ENCODE results near the gene TSPAN3. TPM values are rescaled to one million over a fixed set of nuclear protein-coding genes. Genes with fewer than 3 reads are reported as not detected.

TSPAN3 gene
- total RNA-seq, 1 experiment from 2014 or later: 271 TPM

GRCh38 chr15:77039848-77040247, 31.1 kb downstream of the TSPAN3 start:
- in situ Hi-C loops (cut with HindIII; ENCODE audit: low pct_unique_long_range_greater_than_20kb, low sequenced_read_pairs): no loop called here
- DNase-seq (ENCODE audit: low read depth): no peak

GRCh38 chr15:77039217-77039533, 31.7 kb downstream of the TSPAN3 start:
- in situ Hi-C loops (cut with HindIII; ENCODE audit: low pct_unique_long_range_greater_than_20kb, low sequenced_read_pairs): no loop called here

GRCh38 chr15:77038312-77039216, 32.3 kb downstream of the TSPAN3 start:
- no peak for DNase-seq (ENCODE audit: low read depth)
- in situ Hi-C loops (cut with HindIII; ENCODE audit: low pct_unique_long_range_greater_than_20kb, low sequenced_read_pairs): no loop called here

More at GRCh38 chr15:77039217-77039533, 31.7 kb downstream of the TSPAN3 start:
- no peak for DNase-seq (ENCODE audit: low read depth)

- DNase-seq (ENCODE audit: low read depth): no peak
- in situ Hi-C loops (cut with HindIII; ENCODE audit: low pct_unique_long_range_greater_than_20kb, low sequenced_read_pairs): no loop called here
These were observed 33.3 kb downstream of the TSPAN3 start for GRCh38 chr15:77037388-77038209.

GRCh38 chr15:77036537-77037387, 34.1 kb downstream of the TSPAN3 start:
- in situ Hi-C loops (cut with HindIII; ENCODE audit: low pct_unique_long_range_greater_than_20kb, low sequenced_read_pairs): no loop called here
- no peak for DNase-seq (ENCODE audit: low read depth)

- DNase-seq (ENCODE audit: low read depth): no peak
- in situ Hi-C loops (cut with HindIII; ENCODE audit: low pct_unique_long_range_greater_than_20kb, low sequenced_read_pairs): no loop called here
These were observed 34.9 kb downstream of the TSPAN3 start for GRCh38 chr15:77035999-77036471.

- in situ Hi-C loops (cut with HindIII; ENCODE audit: low pct_unique_long_range_greater_than_20kb, low sequenced_read_pairs): no loop called here
- no peak for DNase-seq (ENCODE audit: low read depth)
These were observed 35.3 kb downstream of the TSPAN3 start for GRCh38 chr15:77035584-77035983.

- no peak for DNase-seq (ENCODE audit: low read depth)
- in situ Hi-C loops (cut with HindIII; ENCODE audit: low pct_unique_long_range_greater_than_20kb, low sequenced_read_pairs): no loop called here
These were observed 36.0 kb downstream of the TSPAN3 start for GRCh38 chr15:77034695-77035489.

- no peak for DNase-seq (ENCODE audit: low read depth)
- in situ Hi-C loops (cut with HindIII; ENCODE audit: low pct_unique_long_range_greater_than_20kb, low sequenced_read_pairs): no loop called here
These were observed 36.9 kb downstream of the TSPAN3 start for GRCh38 chr15:77033729-77034671.

GRCh38 chr15:77033417-77033728, 37.5 kb downstream of the TSPAN3 start:
- in situ Hi-C loops (cut with HindIII; ENCODE audit: low pct_unique_long_range_greater_than_20kb, low sequenced_read_pairs): no loop called here
- no peak for DNase-seq (ENCODE audit: low read depth)

- no peak for DNase-seq (ENCODE audit: low read depth)
- in situ Hi-C loops (cut with HindIII; ENCODE audit: low pct_unique_long_range_greater_than_20kb, low sequenced_read_pairs): no loop called here
These were observed 38.1 kb downstream of the TSPAN3 start for GRCh38 chr15:77032647-77033416.

- in situ Hi-C loops (cut with HindIII; ENCODE audit: low pct_unique_long_range_greater_than_20kb, low sequenced_read_pairs): no loop called here
- DNase-seq (ENCODE audit: low read depth): no peak
These were observed 38.8 kb downstream of the TSPAN3 start for GRCh38 chr15:77032052-77032646.

GRCh38 chr15:77031376-77032050, 39.4 kb downstream of the TSPAN3 start:
- no peak for DNase-seq (ENCODE audit: low read depth)
- in situ Hi-C loops (cut with HindIII; ENCODE audit: low pct_unique_long_range_greater_than_20kb, low sequenced_read_pairs): no loop called here

- in situ Hi-C loops (cut with HindIII; ENCODE audit: low pct_unique_long_range_greater_than_20kb, low sequenced_read_pairs): no loop called here
- DNase-seq (ENCODE audit: low read depth): no peak
These were observed 40.0 kb downstream of the TSPAN3 start for GRCh38 chr15:77030928-77031375.
